ENCODE measurements around the gene ABCG8. TPM values are rescaled to one million over a fixed set of nuclear protein-coding genes. Genes with fewer than 3 reads are reported as not detected.

ABCG8 gene
- total RNA-seq, 4 donors from 2014 or later, result 0.07 TPM; not detected in 3

DNA sequence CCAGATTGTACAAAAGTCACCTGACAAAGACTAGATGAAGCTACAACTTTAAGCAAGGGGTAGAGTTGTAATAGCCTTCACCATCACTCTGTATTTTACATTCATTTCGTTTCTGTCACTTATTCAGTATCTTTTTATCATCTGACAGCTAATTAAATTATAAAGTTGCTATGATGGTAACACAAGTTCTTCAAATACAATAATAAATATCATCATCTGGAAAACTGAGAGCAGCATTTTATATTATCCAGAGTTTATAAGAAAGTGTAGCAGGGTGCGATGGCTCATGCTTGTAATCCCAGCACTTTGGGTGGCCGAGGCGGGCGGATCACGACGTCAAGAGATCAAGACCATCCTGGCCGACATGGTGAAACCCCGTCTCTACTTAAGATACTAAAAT lies 43.8 kb upstream of the ABCG8 start:
- Histone ChIP-seq H3K36me3 (peaks cover 0 to 32% of the 10 kb centered on the region in 2 donors), H3K27ac (no peak overlapping the region), H3K9me3 (no peaks in the 10 kb centered on the region), H3K27me3 (no peaks in the 10 kb centered on the region), H3K4me3 (no peak overlapping the region), H3K4me1 (no peaks in the 10 kb centered on the region)
- TF ChIP-seq POLR2A (IDR thresholded peaks at IDR 0.05), result no peak
- TF ChIP-seq, protein P1, sequence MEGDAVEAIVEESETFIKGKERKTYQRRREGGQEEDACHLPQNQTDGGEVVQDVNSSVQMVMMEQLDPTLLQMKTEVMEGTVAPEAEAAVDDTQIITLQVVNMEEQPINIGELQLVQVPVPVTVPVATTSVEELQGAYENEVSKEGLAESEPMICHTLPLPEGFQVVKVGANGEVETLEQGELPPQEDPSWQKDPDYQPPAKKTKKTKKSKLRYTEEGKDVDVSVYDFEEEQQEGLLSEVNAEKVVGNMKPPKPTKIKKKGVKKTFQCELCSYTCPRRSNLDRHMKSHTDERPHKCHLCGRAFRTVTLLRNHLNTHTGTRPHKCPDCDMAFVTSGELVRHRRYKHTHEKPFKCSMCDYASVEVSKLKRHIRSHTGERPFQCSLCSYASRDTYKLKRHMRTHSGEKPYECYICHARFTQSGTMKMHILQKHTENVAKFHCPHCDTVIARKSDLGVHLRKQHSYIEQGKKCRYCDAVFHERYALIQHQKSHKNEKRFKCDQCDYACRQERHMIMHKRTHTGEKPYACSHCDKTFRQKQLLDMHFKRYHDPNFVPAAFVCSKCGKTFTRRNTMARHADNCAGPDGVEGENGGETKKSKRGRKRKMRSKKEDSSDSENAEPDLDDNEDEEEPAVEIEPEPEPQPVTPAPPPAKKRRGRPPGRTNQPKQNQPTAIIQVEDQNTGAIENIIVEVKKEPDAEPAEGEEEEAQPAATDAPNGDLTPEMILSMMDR (IDR thresholded peaks at IDR 0.05 in 4 of 5, conservative IDR thresholded peaks at IDR 0.05 in 1 of 5), result no peak
- intact Hi-C loops (cut with DNase I; ENCODE audit: low total_unique reads) (no loop called here), in situ Hi-C loops (cut with MboI; ENCODE audit: low sequenced_read_pairs in 4 of 4) (no loop called here)
- DNase-seq, result no peak
- no peak for ATAC-seq

GRCh38 chr2:43796206-43796605 lies 42.6 kb upstream of the ABCG8 start:
- no peak overlapping the region for H3K27ac ChIP-seq
- no peaks in the 10 kb centered on the region for H3K9me3 ChIP-seq
- TF ChIP-seq, protein P1 (IDR thresholded peaks at IDR 0.05 in 4 of 5, conservative IDR thresholded peaks at IDR 0.05 in 1 of 5), result no peak
- no peak for TF ChIP-seq POLR2A (IDR thresholded peaks at IDR 0.05)
- H3K4me3 ChIP-seq, result no peak overlapping the region
- in situ Hi-C loops (cut with MboI; ENCODE audit: low sequenced_read_pairs in 4 of 4) (no loop called here), intact Hi-C loops (cut with DNase I; ENCODE audit: low total_unique reads) (no loop called here)
- no peaks in the 10 kb centered on the region for H3K27me3 ChIP-seq
- peaks cover 0 to 31% of the 10 kb centered on the region in 2 donors for H3K36me3 ChIP-seq
- ATAC-seq (no peak), DNase-seq (no peak)
- H3K4me1 ChIP-seq, result no peaks in the 10 kb centered on the region

DNA sequence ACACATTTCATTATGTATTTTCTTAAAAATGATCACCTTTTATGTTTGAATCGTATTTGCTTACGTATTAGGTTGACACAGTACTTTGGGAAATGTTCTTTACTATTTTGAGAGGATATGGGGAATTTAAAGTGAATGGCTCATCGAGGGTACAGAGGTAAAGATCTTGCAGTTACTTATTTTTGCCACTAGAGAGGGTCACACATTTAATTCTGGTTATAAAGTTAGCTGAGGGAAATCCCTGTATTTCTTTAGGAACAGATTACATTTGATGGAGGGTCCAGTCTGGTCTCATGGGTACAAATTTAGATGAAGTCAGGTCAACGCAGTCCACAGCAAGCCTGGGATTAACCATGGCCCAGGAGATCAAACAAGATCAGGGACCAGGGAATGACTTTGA lies 40.5 kb upstream of the ABCG8 start:
- ATAC-seq (no peak), DNase-seq (no peak)
- Histone ChIP-seq H3K27ac (no peak overlapping the region), H3K36me3 (peaks cover 0 to 28% of the 10 kb centered on the region in 2 donors), H3K27me3 (no peaks in the 10 kb centered on the region), H3K4me3 (no peak overlapping the region), H3K4me1 (no peaks in the 10 kb centered on the region), H3K9me3 (no peaks in the 10 kb centered on the region)
- TF ChIP-seq, protein P1 (IDR thresholded peaks at IDR 0.05 in 4 of 5, conservative IDR thresholded peaks at IDR 0.05 in 1 of 5), result no peak
- TF ChIP-seq POLR2A (IDR thresholded peaks at IDR 0.05), result no peak
- in situ Hi-C loops (cut with MboI; ENCODE audit: low sequenced_read_pairs in 4 of 4) (no loop called here), intact Hi-C loops (cut with DNase I; ENCODE audit: low total_unique reads) (no loop called here)

GRCh38 chr2:43800894-43801293 lies 37.9 kb upstream of the ABCG8 start:
- DNase-seq, result no peak
- Histone ChIP-seq H3K36me3 (peaks cover 0 to 22% of the 10 kb centered on the region in 2 donors), H3K4me1 (no peaks in the 10 kb centered on the region), H3K27ac (no peak overlapping the region), H3K27me3 (no peaks in the 10 kb centered on the region), H3K9me3 (no peaks in the 10 kb centered on the region), H3K4me3 (no peak overlapping the region)
- TF ChIP-seq, protein P1 (IDR thresholded peaks at IDR 0.05 in 4 of 5, conservative IDR thresholded peaks at IDR 0.05 in 1 of 5), result no peak
- no peak for TF ChIP-seq POLR2A (IDR thresholded peaks at IDR 0.05)
- in situ Hi-C loops (cut with MboI; ENCODE audit: low sequenced_read_pairs in 4 of 4) (no loop called here), intact Hi-C loops (cut with DNase I; ENCODE audit: low total_unique reads) (no loop called here)
- ATAC-seq, result no peak

- no peaks in the 10 kb centered on the region for H3K9me3 ChIP-seq
- H3K27me3 ChIP-seq, result no peaks in the 10 kb centered on the region
- no peaks in the 10 kb centered on the region for H3K4me1 ChIP-seq
- no peak overlapping the region for H3K27ac ChIP-seq
- TF ChIP-seq POLR2A (IDR thresholded peaks at IDR 0.05), result no peak
- TF ChIP-seq, protein P1 (IDR thresholded peaks at IDR 0.05 in 4 of 5, conservative IDR thresholded peaks at IDR 0.05 in 1 of 5), result no peak
- peaks cover 0 to 18% of the 10 kb centered on the region in 2 donors for H3K36me3 ChIP-seq
- no peak overlapping the region for H3K4me3 ChIP-seq
- intact Hi-C loops (cut with DNase I; ENCODE audit: low total_unique reads), result no loop called here
- in situ Hi-C loops (cut with MboI; ENCODE audit: low sequenced_read_pairs in 4 of 4), result no loop called here
- DNase-seq, result no peak
- no peak for ATAC-seq
These were observed 36.6 kb upstream of the ABCG8 start for GRCh38 chr2:43802135-43802534.

Measured in gastrocnemius medialis (tissue), 4 donors.